GM12878 (cell line): ENCODE measurements around the gene EXOSC10. TPM values are rescaled to one million over a fixed set of nuclear protein-coding genes. Genes with fewer than 3 reads are reported as not detected.
"Not testable (repeated sequence)": the region's sequence is repeated elsewhere in the genome, so short reads cannot be mapped to it uniquely, and the experiment has no call there.

Experiments
- ATAC-seq: fragments of 200-7000 bp; cut with Tn5 transposase; 3 replicates; pipeline ENCODE4 v1.9.1; 2020; ENCODE audit warnings: mild to moderate bottlenecking, moderate library complexity
- BruUV-seq: library from RNA; stranded (reverse); fragments of 400-500 nt; replicated peaks from 2 replicates; lab custom pipeline; 2021; lab: Mats Ljungman, UMichigan
- CTCF ChIA-PET: fragments of 300-600 bp; sonication (Branson Sonifier 250); formaldehyde crosslinking; extraction: SDS; loops from one replicate; lab custom pipeline; 2021; ENCODE audit warnings: inconsistent platforms; lab: Yijun Ruan, JAX
- POLR2A ChIA-PET: fragments of 350-600 bp; formaldehyde crosslinking; extraction: SDS; loops from one replicate; lab custom pipeline; 2021; ENCODE audit warnings: inconsistent platforms; lab: Charles Lee
- RAD21 ChIA-PET: fragments of 300-600 bp; sonication (Branson Sonifier 250); formaldehyde crosslinking; loops from one replicate; lab custom pipeline; 2023; ENCODE audit warnings: antibody characterized with exemption; ENCODE audit not compliant: unreplicated experiment; lab: Charles Lee
- SMC1A ChIA-PET: fragments of 300-600 bp; sonication (Branson Sonifier 250); formaldehyde crosslinking; loops from one replicate; lab custom pipeline; 2023; ENCODE audit not compliant: unreplicated experiment, uncharacterized antibody; lab: Charles Lee
- DNase-seq: peaks from one replicate; pipeline ENCODE4 v3.0.0-alpha.2; 2011; ENCODE audit warnings: low read depth, low spot score
- FAIRE-seq: peaks from 3 replicates; lab custom pipeline; 2011; peaks lifted over from hg19 to GRCh38; lab: Jason Lieb, UNC
- H2AFZ ChIP-seq: 2 replicates; pipeline ENCODE4 v1.6.0; 2011; ENCODE audit warnings: low read depth, low read length, control low read depth; ENCODE audit not compliant: control insufficient read depth
- H3K27ac ChIP-seq: 2 replicates; pipeline ENCODE4 v1.5.1; 2011; ENCODE audit warnings: control low read depth; ENCODE audit not compliant: control insufficient read depth, insufficient read depth
- H3K27me3 ChIP-seq, 2 experiments: replicated peaks in 1 of 2; 2 replicates each; pipeline versions ENCODE4 v1.6.0 to v1.6.1; 2011; ENCODE audit warnings: low read length in 1 of 2; ENCODE audit not compliant: control insufficient read depth in 2 of 2, insufficient read depth in 2 of 2
- H3K36me3 ChIP-seq, 2 experiments: 2 replicates each; pipeline ENCODE4 v1.5.1; 2011; ENCODE audit warnings: low read length in 1 of 2; ENCODE audit not compliant: control insufficient read depth in 2 of 2, insufficient read depth in 2 of 2
- H3K4me1 ChIP-seq: 2 replicates; pipeline ENCODE4 v1.6.1; 2011; ENCODE audit warnings: mild to moderate bottlenecking, low read length, moderate library complexity, mixed read lengths; ENCODE audit not compliant: control insufficient read depth, insufficient read depth
- H3K4me2 ChIP-seq: 2 replicates; pipeline ENCODE4 v1.6.0; 2011; ENCODE audit warnings: control low read depth; ENCODE audit not compliant: control insufficient read depth, insufficient read depth
- H3K4me3 ChIP-seq: fragments of 200-600 bp; sonication (generic); 2 replicates; pipeline ENCODE4 v1.5.1; 2016
- H3K79me2 ChIP-seq: 2 replicates; pipeline ENCODE4 v1.6.0; 2011; ENCODE audit warnings: low read length; ENCODE audit not compliant: control insufficient read depth, insufficient read depth
- H3K9ac ChIP-seq: 2 replicates; pipeline ENCODE4 v1.8.0; 2011; ENCODE audit warnings: low read length, control low read depth, mixed read lengths; ENCODE audit not compliant: control insufficient read depth, insufficient read depth
- H3K9me3 ChIP-seq: replicated peaks from 3 replicates; pipeline ENCODE4 v1.5.1; 2011; ENCODE audit warnings: mild to moderate bottlenecking, low read length; ENCODE audit not compliant: control insufficient read depth, insufficient read depth
- H4K20me1 ChIP-seq: 2 replicates; pipeline ENCODE4 v1.6.0; 2011; ENCODE audit not compliant: control insufficient read depth, insufficient read depth
- WGBS: methylation state at CpG from one replicate; pipeline ENCODE4 v1.1.6; 2016; ENCODE audit warnings: low lambda C conversion rate; ENCODE audit not compliant: insufficient replicate concordance, insufficient coverage; ENCODE audit errors: missing lambda C conversion rate; 5-methylcytosine and 5-hydroxymethylcytosine counted together
- in situ Hi-C: fragments of 300-500 bp; cut with MboI; formaldehyde crosslinking; loops from 9 replicates; pipeline ENCODE4 v1.14.3; 2018; ENCODE audit warnings: mixed read lengths
- intact Hi-C: fragments of 100-400 bp; cut with micrococcal nuclease; formaldehyde crosslinking; loops from one replicate; pipeline ENCODE4 v1.14.2; 2022; ENCODE audit not compliant: unreplicated experiment
- polyA plus RNA-seq, 11 experiments: library from polyadenylated mRNA; depleted of rRNA in 4 of 11; unstranded in 6 of 11; stranded (reverse) in 5 of 11; fragments of >200 nt; fragmentation: Nextera tagmentation in 4 of 11; fragmentation: Illumina TruSeq in 1 of 11; extraction: Ambion mirVana in 4 of 11; extraction: Trizol in 1 of 11; gene quantifications; 1 replicate in 1 of 11; 2 replicates in 10 of 11; pipeline versions ENCODE4 v1.2.1 to v1.2.3, GENCODE V29; 2011 to 2016; ENCODE audit warnings: inconsistent platforms in 2 of 11, missing spikeins in 2 of 11, low read depth in 1 of 11
- total RNA-seq, 4 experiments: library from RNA; depleted of rRNA in 3 of 4; stranded (reverse); fragments of >200 nt in 3 of 4; fragmentation: Illumina TruSeq in 1 of 4; extraction: Trizol in 1 of 4; gene quantifications; 2 replicates each; pipeline versions ENCODE4 v1.2.1 to v1.2.3, GENCODE V29; 2013 to 2021
- TF ChIP-seq, protein P1 (sequence below): fragments of 450-650 bp; IDR thresholded peaks from 2 replicates; pipeline ENCODE4 v1.6.1; 2017; ENCODE audit warnings: mild to moderate bottlenecking, moderate library complexity
- TF ChIP-seq, protein P2 (sequence below): fragments of 450-650 bp; IDR thresholded peaks from 2 replicates; pipeline ENCODE4 v1.6.1; 2016; ENCODE audit warnings: mild to moderate bottlenecking

Gene EXOSC10
- total and polyA plus RNA-seq, 10 of the 15 experiments (the other 5 are each of a cell fraction or from before 2014, with no cell fraction given) = 16.2 to 86.5 (median 66.4) TPM

GRCh38 chr1:11037740-11038182 is 61.9 kb downstream of the EXOSC10 start (continued):
- TF ChIP-seq, protein P1, sequence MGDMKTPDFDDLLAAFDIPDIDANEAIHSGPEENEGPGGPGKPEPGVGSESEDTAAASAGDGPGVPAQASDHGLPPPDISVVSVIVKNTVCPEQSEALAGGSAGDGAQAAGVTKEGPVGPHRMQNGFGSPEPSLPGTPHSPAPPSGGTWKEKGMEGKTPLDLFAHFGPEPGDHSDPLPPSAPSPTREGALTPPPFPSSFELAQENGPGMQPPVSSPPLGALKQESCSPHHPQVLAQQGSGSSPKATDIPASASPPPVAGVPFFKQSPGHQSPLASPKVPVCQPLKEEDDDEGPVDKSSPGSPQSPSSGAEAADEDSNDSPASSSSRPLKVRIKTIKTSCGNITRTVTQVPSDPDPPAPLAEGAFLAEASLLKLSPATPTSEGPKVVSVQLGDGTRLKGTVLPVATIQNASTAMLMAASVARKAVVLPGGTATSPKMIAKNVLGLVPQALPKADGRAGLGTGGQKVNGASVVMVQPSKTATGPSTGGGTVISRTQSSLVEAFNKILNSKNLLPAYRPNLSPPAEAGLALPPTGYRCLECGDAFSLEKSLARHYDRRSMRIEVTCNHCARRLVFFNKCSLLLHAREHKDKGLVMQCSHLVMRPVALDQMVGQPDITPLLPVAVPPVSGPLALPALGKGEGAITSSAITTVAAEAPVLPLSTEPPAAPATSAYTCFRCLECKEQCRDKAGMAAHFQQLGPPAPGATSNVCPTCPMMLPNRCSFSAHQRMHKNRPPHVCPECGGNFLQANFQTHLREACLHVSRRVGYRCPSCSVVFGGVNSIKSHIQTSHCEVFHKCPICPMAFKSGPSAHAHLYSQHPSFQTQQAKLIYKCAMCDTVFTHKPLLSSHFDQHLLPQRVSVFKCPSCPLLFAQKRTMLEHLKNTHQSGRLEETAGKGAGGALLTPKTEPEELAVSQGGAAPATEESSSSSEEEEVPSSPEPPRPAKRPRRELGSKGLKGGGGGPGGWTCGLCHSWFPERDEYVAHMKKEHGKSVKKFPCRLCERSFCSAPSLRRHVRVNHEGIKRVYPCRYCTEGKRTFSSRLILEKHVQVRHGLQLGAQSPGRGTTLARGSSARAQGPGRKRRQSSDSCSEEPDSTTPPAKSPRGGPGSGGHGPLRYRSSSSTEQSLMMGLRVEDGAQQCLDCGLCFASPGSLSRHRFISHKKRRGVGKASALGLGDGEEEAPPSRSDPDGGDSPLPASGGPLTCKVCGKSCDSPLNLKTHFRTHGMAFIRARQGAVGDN = no peak

GRCh38 chr1:11037019-11037739 is 62.5 kb downstream of the EXOSC10 start:
- not testable (repeated sequence) for ATAC-seq, H4K20me1 ChIP-seq, H3K9me3 ChIP-seq, H3K79me2 ChIP-seq, H3K36me3 ChIP-seq, H3K4me1 ChIP-seq, FAIRE-seq, H3K27me3 ChIP-seq, H3K4me3 ChIP-seq, DNase-seq, H2AFZ ChIP-seq, H3K27ac ChIP-seq, H3K4me2 ChIP-seq, BruUV-seq, H3K9ac ChIP-seq
- TF ChIP-seq, protein P2, sequence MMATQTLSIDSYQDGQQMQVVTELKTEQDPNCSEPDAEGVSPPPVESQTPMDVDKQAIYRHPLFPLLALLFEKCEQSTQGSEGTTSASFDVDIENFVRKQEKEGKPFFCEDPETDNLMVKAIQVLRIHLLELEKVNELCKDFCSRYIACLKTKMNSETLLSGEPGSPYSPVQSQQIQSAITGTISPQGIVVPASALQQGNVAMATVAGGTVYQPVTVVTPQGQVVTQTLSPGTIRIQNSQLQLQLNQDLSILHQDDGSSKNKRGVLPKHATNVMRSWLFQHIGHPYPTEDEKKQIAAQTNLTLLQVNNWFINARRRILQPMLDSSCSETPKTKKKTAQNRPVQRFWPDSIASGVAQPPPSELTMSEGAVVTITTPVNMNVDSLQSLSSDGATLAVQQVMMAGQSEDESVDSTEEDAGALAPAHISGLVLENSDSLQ = 0 out of 2 replicates have a peak, but pooled peaks have one; percentile 43
- ChIA-PET CTCF (interaction anchor here (0.6 to 4.7 kb wide), 81 partner anchors 9 to 770 kb away, joined by 3 to 132 read pairs (median 5); partner anchors contain the start of genes AGTRAP, EXOSC10, MTOR and SRM), RAD21 (interaction anchor here (0.5 to 4.4 kb wide), 35 partner anchors 10 to 682 kb away, joined by 3 to 91 read pairs (median 6); partner anchors contain the start of genes EXOSC10, FBXO2, FBXO44 and FBXO6), POLR2A (interaction anchor here (0.6 to 1.2 kb wide), 5 partner anchors 10 to 440 kb away, joined by 3 to 9 read pairs (median 4); no protein-coding TSS in a partner anchor), SMC1A (interaction anchor here (0.6 to 4.3 kb wide), 50 partner anchors 10 to 777 kb away, joined by 3 to 57 read pairs (median 4); partner anchors contain the start of genes EXOSC10 and MTOR)
- WGBS = 44% methylated on average over 18 of the region's 18 CpGs
- intact Hi-C loops (loop anchor here (1.0 kb wide), 3 partner anchors 35 to 608 kb away; no protein-coding TSS in a partner anchor), in situ Hi-C loops (loop anchor here (5.0 kb wide), 1 partner anchor 605 kb away; no protein-coding TSS in a partner anchor)
